Hepatocyte (in vitro differentiated cells): ENCODE measurements around the gene GGA1. TPM values are rescaled to one million over a fixed set of nuclear protein-coding genes. Genes with fewer than 3 reads are reported as not detected.
A peak's percentile ranks its signal among the peaks of the same experiment; 100 is the strongest.

Source experiments
- DNase-seq: peaks from one replicate; pipeline ENCODE4 v3.0.0-alpha.2; 2016; ENCODE audit warnings: low spot score
- H2AFZ ChIP-seq: fragments of 200-600 bp; sonication (generic); 2 replicates; pipeline ENCODE4 v1.6.0; 2016; ENCODE audit warnings: antibody characterized with exemption, mild to moderate bottlenecking
- H3K27ac ChIP-seq: fragments of 200-600 bp; sonication (generic); 2 replicates; pipeline ENCODE4 v1.5.1; 2016; ENCODE audit warnings: mild to moderate bottlenecking
- H3K27me3 ChIP-seq: fragments of 200-600 bp; sonication (generic); 2 replicates; pipeline ENCODE4 v1.6.1; 2016
- H3K36me3 ChIP-seq: fragments of 200-600 bp; sonication (generic); replicated peaks from 2 replicates; pipeline ENCODE4 v1.5.1; 2016; ENCODE audit warnings: low read depth; ENCODE audit not compliant: insufficient read depth
- H3K4me1 ChIP-seq: fragments of 200-600 bp; sonication (generic); 2 replicates; pipeline ENCODE4 v1.5.1; 2016; ENCODE audit warnings: mild to moderate bottlenecking, moderate library complexity; ENCODE audit not compliant: insufficient read depth
- H3K4me2 ChIP-seq: fragments of 200-600 bp; sonication (generic); 2 replicates; pipeline ENCODE4 v1.6.0; 2016
- H3K4me3 ChIP-seq: fragments of 200-600 bp; sonication (generic); 2 replicates; pipeline ENCODE4 v1.5.1; 2016; ENCODE audit warnings: mild to moderate bottlenecking
- H3K79me2 ChIP-seq: fragments of 200-600 bp; sonication (generic); 2 replicates; pipeline ENCODE4 v1.6.0; 2017; ENCODE audit warnings: mild to moderate bottlenecking
- H3K9me2 ChIP-seq: fragments of 200-600 bp; sonication (generic); replicated peaks from 2 replicates; pipeline ENCODE4 v1.6.0; 2017; ENCODE audit warnings: mild to moderate bottlenecking; ENCODE audit not compliant: insufficient read depth
- H3K9me3 ChIP-seq: fragments of 200-600 bp; sonication (generic); 2 replicates; pipeline ENCODE4 v1.5.1; 2016; ENCODE audit warnings: low read depth, mild to moderate bottlenecking
- H4K20me1 ChIP-seq: fragments of 200-600 bp; sonication (generic); 2 replicates; pipeline ENCODE4 v1.6.0; 2016; ENCODE audit warnings: mild to moderate bottlenecking; ENCODE audit not compliant: insufficient read depth, poor library complexity, severe bottlenecking
- EZH2 ChIP-seq: fragments of 200-600 bp; sonication (generic); IDR thresholded peaks from 2 replicates; pipeline ENCODE4 v1.6.1; 2016; ENCODE audit warnings: antibody characterized with exemption, mild to moderate bottlenecking, borderline replicate concordance
- EZH2phosphoT487 ChIP-seq: fragments of 200-600 bp; sonication (generic); IDR thresholded peaks from one replicate; pipeline ENCODE4 v1.6.1; 2018; ENCODE audit warnings: antibody characterized with exemption, mild to moderate bottlenecking, low read depth, moderate library complexity; ENCODE audit not compliant: unreplicated experiment, severe bottlenecking
- WGBS: methylation state at CpG from one replicate; pipeline ENCODE4 v1.1.6; 2016; ENCODE audit warnings: low lambda C conversion rate; ENCODE audit errors: missing lambda C conversion rate; 5-methylcytosine and 5-hydroxymethylcytosine counted together
- polyA plus RNA-seq: library from polyadenylated mRNA; unstranded; fragments of >200 nt; fragmentation: Nextera tagmentation; extraction: Ambion mirVana; gene quantifications from 2 replicates; pipeline ENCODE4 v1.2.1, GENCODE V29; 2016
- total RNA-seq: library from RNA; depleted of rRNA; stranded (reverse); fragments of >200 nt; gene quantifications from 2 replicates; pipeline ENCODE4 v1.2.3, GENCODE V29; 2014
- TF ChIP-seq, protein P1 (sequence below): fragments of 200-600 bp; sonication (generic); IDR thresholded peaks from 2 replicates; pipeline ENCODE4 v1.5.1; 2016; ENCODE audit warnings: antibody characterized with exemption, mild to moderate bottlenecking; ENCODE audit not compliant: poor library complexity

The GGA1 gene
- total and polyA plus RNA-seq, 2 experiments from 2014 or later, result 30.2 to 51.5 TPM

GRCh38 chr22:37570661-37570976 is 38.0 kb upstream of the GGA1 start:
- Histone ChIP-seq H3K4me1 (peaks cover 29% of the 10 kb centered on the region), H3K4me3 (no peak overlapping the region), H3K27ac (peak overlapping the region; percentile 91), H3K9me3 (no peaks in the 10 kb centered on the region), H2AFZ (no peak overlapping the region), H3K36me3 (no peaks in the 10 kb centered on the region), H3K4me2 (peak overlapping the region; percentile 48), H3K9me2 (no peaks in the 10 kb centered on the region), H3K79me2 (peaks cover 33% of the 10 kb centered on the region), H3K27me3 (no peaks in the 10 kb centered on the region), H4K20me1 (peaks cover 10% of the 10 kb centered on the region)
- WGBS, result 62% methylated on average over 4 of the region's 4 CpGs
- no peak for TF ChIP-seq EZH2phosphoT487
- no peak for TF ChIP-seq EZH2
- TF ChIP-seq, protein P1, sequence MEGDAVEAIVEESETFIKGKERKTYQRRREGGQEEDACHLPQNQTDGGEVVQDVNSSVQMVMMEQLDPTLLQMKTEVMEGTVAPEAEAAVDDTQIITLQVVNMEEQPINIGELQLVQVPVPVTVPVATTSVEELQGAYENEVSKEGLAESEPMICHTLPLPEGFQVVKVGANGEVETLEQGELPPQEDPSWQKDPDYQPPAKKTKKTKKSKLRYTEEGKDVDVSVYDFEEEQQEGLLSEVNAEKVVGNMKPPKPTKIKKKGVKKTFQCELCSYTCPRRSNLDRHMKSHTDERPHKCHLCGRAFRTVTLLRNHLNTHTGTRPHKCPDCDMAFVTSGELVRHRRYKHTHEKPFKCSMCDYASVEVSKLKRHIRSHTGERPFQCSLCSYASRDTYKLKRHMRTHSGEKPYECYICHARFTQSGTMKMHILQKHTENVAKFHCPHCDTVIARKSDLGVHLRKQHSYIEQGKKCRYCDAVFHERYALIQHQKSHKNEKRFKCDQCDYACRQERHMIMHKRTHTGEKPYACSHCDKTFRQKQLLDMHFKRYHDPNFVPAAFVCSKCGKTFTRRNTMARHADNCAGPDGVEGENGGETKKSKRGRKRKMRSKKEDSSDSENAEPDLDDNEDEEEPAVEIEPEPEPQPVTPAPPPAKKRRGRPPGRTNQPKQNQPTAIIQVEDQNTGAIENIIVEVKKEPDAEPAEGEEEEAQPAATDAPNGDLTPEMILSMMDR, result no peak
- DNase-seq, result no peak

- peaks cover 27% of the 10 kb centered on the region for H3K79me2 ChIP-seq
- H4K20me1 ChIP-seq, result peaks cover 7% of the 10 kb centered on the region
- no peak overlapping the region for H2AFZ ChIP-seq
- H3K27me3 ChIP-seq, result no peaks in the 10 kb centered on the region
- WGBS, result 86% methylated on average over 16 of the region's 16 CpGs
- H3K9me2 ChIP-seq, result no peaks in the 10 kb centered on the region
- peak overlapping the region; percentile 91 for H3K27ac ChIP-seq
- TF ChIP-seq, protein P1, result no peak
- TF ChIP-seq EZH2 (no peak), EZH2phosphoT487 (no peak)
- H3K4me3 ChIP-seq, result no peak overlapping the region
- no peaks in the 10 kb centered on the region for H3K9me3 ChIP-seq
- no peak overlapping the region for H3K4me2 ChIP-seq
- DNase-seq, result peak; percentile 32
- H3K36me3 ChIP-seq, result no peaks in the 10 kb centered on the region
- peaks cover 29% of the 10 kb centered on the region for H3K4me1 ChIP-seq
These were observed 37.2 kb upstream of the GGA1 start for GRCh38 chr22:37571258-37571991.

- H3K4me1 ChIP-seq, result peaks cover 29% of the 10 kb centered on the region
These were observed 36.7 kb upstream of the GGA1 start for GRCh38 chr22:37571992-37572373.

More at GRCh38 chr22:37571992-37572373, 36.7 kb upstream of the GGA1 start:
- Histone ChIP-seq H3K4me3 (no peak overlapping the region), H4K20me1 (peaks cover 7% of the 10 kb centered on the region), H3K36me3 (no peaks in the 10 kb centered on the region), H3K27ac (no peak overlapping the region), H2AFZ (no peak overlapping the region), H3K4me2 (no peak overlapping the region), H3K9me3 (no peaks in the 10 kb centered on the region), H3K9me2 (no peaks in the 10 kb centered on the region), H3K27me3 (no peaks in the 10 kb centered on the region), H3K79me2 (peaks cover 27% of the 10 kb centered on the region)
- 94% methylated on average over 8 of the region's 8 CpGs for WGBS
- DNase-seq, result no peak
- no peak for TF ChIP-seq EZH2
- TF ChIP-seq, protein P1, result no peak
